ENCODE results near the gene SLC38A5.

The SLC38A5 gene

GRCh38 chrX:48491809-48492208, 21.7 kb upstream of the SLC38A5 start:
- no peak for DNase-seq (ENCODE audit: low read depth in 2 of 2)

GRCh38 chrX:48490661-48491060, 20.6 kb upstream of the SLC38A5 start:
- DNase-seq (ENCODE audit: low read depth in 2 of 2): no peak

DNA sequence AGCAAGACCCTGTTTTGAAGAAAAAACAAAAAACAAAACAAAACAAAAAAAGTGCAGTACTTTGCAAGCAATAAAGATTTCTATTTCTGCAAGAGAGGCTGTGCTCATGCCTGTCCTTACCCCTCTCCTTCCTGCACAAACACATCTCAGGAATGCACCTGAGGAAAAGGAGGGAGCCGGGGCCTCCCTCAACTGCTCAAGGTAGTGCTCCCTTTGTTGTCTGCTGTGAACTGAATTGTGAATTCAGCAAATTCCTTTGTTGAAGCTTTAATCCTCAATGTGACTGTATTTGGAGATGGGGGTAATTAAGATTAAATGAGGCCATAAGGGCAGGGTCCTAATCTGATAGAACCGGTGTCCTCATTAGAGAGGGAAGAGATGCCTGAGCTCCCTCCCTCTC, 19.8 kb upstream of the SLC38A5 start:
- DNase-seq (ENCODE audit: low read depth in 2 of 2): no peak

GRCh38 chrX:48489296-48489695, 19.2 kb upstream of the SLC38A5 start:
- DNase-seq (ENCODE audit: low read depth in 2 of 2): no peak

DNA sequence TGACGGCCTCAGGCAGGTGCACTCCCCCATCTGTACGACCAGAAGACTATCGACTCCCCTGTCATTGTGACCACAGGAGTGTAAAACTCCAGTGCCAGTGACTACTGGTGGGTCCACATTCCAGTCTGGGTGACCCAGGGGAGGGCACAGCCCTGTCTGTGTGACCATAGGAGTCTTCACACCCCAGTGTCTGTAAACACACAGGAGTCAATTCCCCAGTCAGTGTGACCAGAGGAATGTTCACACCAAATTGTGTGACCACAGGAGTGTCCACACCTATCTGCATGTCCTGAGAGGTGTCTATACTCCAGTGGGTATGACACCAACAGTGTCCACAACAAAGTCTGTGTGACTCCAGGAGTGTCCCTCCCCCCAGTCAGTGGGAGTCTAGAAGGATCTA, 18.0 kb upstream of the SLC38A5 start:
- no peak for DNase-seq (ENCODE audit: low read depth in 2 of 2)

- no peak for DNase-seq (ENCODE audit: low read depth in 2 of 2)
Measured at GRCh38 chrX:48487362-48487798, 17.3 kb upstream of the SLC38A5 start.

GRCh38 chrX:48482526-48482925, 12.5 kb upstream of the SLC38A5 start:
- no peak for DNase-seq (ENCODE audit: low read depth in 2 of 2)

GRCh38 chrX:48480583-48480982, 10.5 kb upstream of the SLC38A5 start:
- no peak for DNase-seq (ENCODE audit: low read depth in 2 of 2)

DNA sequence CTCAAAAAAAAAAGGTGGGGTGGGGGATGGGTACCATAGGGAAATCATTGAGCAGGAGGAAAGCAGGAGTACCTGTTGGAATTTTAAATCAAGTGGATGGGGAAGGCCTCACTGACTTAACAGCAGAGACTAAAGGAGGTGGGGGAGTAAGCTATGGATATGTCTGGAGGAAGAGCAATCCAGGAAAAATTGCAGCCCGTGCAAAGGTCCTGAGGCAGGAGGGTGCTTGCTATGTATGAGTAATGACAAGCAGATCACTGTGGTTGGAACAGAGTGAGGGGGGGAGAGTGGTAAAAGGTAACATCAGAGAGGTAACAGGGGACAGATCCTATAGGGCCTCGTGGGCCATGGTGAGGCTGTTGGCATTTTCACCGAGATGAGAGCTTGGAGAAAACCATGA, 10.1 kb upstream of the SLC38A5 start:
- DNase-seq (ENCODE audit: low read depth in 2 of 2): no peak

GRCh38 chrX:48478806-48479205, 8.7 kb upstream of the SLC38A5 start:
- no peak for DNase-seq (ENCODE audit: low read depth in 2 of 2)

GRCh38 chrX:48477960-48478755, 8.1 kb upstream of the SLC38A5 start:
- DNase-seq (ENCODE audit: low read depth in 2 of 2): no peak

- DNase-seq (ENCODE audit: low read depth in 2 of 2): no peak
Measured at GRCh38 chrX:48476919-48477318, 6.9 kb upstream of the SLC38A5 start.

DNA sequence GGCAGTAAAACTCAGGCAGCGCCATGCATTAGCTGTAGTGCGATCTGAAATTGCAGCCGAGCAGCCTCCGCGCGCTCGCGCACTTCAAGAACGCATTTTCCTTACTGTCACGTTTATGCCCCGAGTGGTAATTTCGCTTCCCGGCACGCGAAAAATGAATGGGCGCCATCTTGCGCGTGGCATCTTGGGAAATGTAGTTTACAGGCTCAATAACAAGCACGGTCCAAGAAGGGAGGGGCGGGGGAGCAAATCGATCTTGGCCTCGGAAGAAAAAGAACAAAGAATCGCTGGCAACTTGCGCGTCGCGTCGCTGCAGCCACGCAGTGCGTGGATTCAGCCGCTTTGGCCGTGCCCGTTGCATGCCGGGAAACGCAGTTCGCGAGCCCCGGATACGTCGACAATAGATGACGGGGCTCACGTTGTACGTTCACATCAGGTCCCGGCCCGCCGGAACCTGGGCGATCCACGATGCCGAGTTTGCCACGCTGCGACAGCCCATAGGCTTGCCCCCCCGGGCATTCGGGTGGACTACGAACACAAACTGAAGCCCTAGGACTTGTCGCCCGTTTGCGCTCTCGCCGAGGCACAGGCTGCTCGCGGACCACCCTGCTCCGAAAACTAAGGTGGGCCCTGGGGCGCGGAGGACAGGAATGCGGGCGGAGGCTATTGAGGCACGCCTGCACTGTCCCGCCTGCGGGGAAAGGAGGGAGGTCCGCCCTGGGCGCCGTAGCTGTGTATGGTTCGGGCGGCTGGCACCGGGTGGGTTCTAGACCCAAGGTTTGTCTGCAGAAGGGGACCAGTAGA, 5.9 kb upstream of the SLC38A5 start, which contains the start of gene FTSJ1:
FTSJ1 (plus strand) TSS at position 426 of the 804 bp plus-strand sequence. CDS start 1,849 bp downstream, outside the sequence.
- DNase-seq (ENCODE audit: low read depth in 2 of 2): peak; percentile 65 to 69

GRCh38 chrX:48475296-48475695, 5.2 kb upstream of the SLC38A5 start:
- DNase-seq (ENCODE audit: low read depth in 2 of 2): no peak

GRCh38 chrX:48474581-48474980, 4.5 kb upstream of the SLC38A5 start:
- no peak for DNase-seq (ENCODE audit: low read depth in 2 of 2)

DNA sequence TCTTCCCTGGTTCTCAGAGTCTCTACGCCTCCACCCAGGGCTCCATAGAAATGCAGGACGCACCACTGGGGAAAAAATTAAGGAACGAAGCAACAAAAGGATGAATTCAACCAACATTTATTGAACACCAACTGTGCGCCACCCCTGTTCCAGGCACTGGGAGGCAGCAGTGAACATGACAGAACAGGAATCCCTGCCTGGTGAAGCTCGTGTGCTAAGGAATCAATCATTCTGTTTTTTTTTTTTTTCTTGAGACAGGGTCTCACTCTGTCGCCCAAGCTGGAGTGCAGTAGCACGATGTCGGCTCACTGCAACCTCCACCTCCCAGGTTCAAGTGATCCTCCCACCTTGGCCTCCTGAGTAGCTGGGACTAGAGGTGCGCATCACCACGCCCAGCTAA, 4.1 kb upstream of the SLC38A5 start:
- DNase-seq (ENCODE audit: low read depth in 2 of 2): no peak

GRCh38 chrX:48473704-48473990, 3.6 kb upstream of the SLC38A5 start:
- DNase-seq (ENCODE audit: low read depth in 2 of 2): no peak

DNA sequence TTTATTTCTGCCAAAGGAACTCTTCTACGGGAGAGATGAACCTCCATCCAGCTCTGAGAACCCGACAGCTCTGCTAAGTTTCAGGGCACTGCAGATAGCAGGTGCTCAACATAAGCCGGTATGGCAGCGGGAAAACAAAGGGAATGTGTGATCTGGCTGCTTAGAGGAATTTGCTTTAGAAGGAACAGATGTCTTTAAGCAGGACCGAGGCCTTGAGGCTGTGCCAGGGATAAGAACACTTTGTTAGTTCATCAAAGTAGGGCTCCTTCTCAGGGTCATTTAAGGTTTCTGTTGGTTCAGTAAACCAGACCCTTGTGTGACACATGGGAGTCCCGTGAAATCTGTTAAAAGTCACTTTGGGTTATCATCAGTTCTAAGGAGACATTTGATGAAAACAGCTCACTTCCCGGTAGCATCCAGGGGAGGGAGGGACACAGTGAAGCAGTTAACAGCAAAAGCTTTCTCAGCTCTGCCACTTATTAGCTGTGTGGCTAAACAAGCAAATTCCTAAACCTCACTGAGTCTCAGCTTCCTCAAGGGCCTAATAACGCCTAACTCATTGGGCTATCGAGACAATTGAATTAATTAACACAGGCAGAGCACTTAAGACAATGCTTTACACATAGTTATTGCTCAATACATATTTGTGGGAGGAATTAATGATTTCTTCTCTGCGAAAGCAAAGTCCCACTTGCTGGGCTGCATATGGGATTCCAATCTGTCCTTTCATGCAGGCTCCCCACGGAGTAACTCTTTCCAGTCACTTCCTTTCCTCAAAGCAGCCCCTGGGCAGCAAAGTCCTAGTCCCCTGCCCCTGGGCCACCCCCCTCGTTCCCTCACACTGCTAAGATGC, 3.0 kb upstream of the SLC38A5 start:
- no peak for DNase-seq (ENCODE audit: low read depth in 2 of 2)

- DNase-seq (ENCODE audit: low read depth in 2 of 2): no peak
Measured at GRCh38 chrX:48472225-48472624, 2.2 kb upstream of the SLC38A5 start.

DNA sequence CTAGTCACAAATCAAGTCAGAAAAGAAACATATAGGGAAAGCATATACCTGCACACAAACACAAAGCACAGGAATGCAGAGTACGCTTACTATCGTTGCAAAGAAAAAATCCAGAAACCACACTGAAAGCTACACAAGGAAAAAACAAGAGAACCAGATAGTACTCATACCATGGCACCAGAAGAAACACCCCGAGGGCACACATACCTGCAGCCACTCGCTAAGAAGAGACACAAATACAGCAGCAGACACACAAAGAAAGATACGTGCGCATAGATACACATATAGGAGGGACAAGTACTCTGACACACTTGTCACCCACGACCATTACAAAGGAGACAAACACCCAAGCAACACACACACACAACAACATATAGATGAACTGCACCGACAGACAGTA, 1.4 kb upstream of the SLC38A5 start:
- no peak for DNase-seq (ENCODE audit: low read depth in 2 of 2)

- no peak for DNase-seq (ENCODE audit: low read depth in 2 of 2)
Measured at GRCh38 chrX:48470833-48471118, 716 bp upstream of the SLC38A5 start.
